ENCODE data around the gene FUCA1.
A peak's percentile ranks its signal among the peaks of the same experiment; 100 is the strongest.
"Not testable (repeated sequence)": the region's sequence is repeated elsewhere in the genome, so short reads cannot be mapped to it uniquely, and the experiment has no call there.

FUCA1 gene

GRCh38 chr1:23834156-23834555, 33.9 kb downstream of the FUCA1 start:
- DNase-seq = not testable (repeated sequence)

DNA sequence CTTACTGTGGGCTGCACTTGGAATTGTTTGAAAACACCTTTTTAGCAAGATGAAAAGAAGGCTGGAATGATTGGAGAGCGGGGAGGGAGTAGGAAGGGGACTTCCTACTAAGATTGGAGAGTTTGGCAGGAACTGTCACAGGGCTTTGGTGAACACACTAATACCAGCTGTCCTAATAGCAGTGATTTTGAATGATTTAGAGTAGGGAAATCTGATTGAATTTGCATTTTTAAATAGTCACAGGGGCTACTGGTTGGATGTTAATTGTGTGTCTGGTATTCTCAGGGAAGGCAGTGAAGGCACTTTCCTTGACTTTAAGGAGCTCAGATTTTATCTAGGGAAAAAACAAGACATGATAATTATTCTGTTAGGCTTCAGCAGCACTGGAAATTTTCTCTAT, 40.4 kb downstream of the FUCA1 start:
- DNase-seq = no peak

- DNase-seq = not testable (repeated sequence)
These were observed 41.5 kb downstream of the FUCA1 start for GRCh38 chr1:23826590-23826989.

DNA sequence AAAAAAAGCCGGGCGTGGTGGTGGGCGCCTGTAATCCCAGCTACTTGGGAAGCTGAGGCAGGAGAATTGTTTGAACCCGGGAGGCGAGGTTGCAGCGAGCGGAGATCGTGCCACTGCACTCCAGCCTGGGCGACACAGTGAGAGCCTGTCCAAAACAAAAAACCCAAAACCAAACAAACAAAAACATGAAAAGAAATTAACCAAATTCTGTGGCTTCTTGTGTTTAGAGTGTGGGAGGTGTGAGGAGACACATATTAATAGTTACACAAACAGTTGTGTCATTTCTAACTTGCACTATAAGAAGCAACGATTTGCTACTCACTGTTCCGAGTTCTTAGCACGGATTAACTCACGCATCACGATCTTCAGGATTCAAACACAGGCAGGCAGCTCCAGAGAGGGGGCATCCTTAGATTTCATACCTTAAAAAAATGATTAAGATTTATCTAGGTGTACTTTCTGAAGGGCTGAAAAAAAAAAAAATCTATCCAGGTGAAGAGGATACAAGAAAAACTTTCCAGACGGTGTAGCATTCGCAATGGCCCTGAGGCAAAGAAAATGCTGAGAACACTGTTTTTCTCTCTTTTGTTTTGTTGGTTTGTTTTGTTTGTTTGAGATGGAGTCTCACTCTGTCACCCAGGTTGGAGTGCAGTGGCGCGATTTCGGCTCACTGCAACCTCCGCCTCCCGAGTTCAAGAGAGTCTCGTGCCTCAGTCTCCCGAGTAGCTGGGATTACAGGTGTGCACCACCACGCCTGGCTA, 42.1 kb downstream of the FUCA1 start:
- no peak for DNase-seq

DNA sequence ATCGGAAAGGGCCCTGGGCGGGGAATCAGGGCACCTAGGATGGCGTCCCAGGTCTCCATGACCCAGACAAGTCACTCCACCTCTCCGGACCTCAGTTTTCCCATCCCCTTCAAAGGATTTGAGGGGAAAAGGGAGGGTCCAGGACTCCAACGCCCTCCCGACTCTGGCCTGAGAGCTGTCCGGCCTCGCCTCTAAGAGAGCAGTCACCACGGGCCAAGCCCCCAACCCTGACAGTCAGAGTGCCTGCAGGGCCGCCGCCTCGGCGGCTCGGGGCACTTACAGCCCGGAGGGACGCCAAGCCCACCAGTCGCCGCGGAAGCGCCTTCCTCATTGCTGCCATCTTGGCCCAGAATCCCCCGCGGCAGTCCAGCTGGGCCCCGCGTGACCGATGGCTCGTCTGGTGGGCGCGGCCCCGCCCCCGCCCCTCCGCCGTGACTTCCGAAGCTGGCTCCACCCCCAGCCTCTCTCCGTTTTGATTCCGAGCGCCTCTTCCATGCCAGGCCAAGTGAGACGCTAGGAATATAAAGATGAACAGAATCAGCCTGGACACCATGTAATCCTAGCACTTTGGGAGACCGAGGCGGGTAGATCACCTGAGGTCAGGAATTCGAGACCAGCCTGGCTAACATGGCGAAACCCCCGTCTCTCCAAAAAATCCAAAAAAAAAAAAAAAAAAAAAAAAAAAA, 42.9 kb downstream of the FUCA1 start, which contains the start of gene HMGCL:
Gene HMGCL, minus strand, starts transcription at position 354 of the 686 bp plus-strand sequence. Its CDS starts 14 bp downstream, at position 340.
- peak; percentile 90 for DNase-seq

DNA sequence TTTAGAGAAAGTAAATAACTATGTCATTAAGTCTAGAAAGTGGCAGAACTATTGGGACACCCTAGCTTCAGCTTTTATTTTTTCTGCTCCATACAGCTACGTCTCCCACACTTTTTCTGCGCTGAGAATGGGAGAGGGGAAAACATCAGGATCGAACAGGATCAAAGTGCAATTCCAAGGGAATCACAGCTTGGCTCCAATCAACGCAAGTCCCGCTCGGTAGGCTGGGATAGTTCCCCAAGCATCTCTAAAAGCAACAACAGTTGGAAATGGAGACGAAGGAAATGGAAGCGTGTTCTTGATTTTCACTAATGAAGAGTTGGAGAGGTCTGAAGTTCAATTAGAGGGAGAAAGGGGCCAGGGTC, 43.4 kb downstream of the FUCA1 start:
- DNase-seq = no peak

- no peak for DNase-seq
These were observed 44.3 kb downstream of the FUCA1 start for GRCh38 chr1:23823767-23824166.

- no peak for DNase-seq
These were observed 50.5 kb downstream of the FUCA1 start for GRCh38 chr1:23817633-23818032.

GRCh38 chr1:23816906-23817305, 51.2 kb downstream of the FUCA1 start:
- DNase-seq = no peak

- DNase-seq = no peak
These were observed 51.7 kb downstream of the FUCA1 start for GRCh38 chr1:23816361-23816760.

DNA sequence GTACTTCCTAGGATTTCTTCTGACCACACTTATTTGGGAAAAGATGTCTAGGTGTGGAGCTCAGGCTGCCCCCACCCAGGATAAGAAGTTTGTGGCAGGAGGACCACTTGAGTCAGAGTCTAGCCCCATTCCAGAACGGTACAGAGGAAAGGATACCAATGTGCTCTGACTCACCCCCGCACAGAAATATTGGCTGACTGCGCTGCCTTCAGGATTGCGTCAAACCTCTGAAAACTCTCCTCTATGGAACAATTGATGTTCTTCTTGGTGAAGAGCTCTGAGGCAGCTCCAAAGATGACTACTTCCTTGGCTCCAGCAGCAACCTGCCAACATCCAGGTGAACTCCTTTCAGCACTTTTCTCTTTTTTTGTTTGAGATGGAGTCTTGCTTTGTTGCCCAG, 54.1 kb downstream of the FUCA1 start:
- no peak for DNase-seq

DNA sequence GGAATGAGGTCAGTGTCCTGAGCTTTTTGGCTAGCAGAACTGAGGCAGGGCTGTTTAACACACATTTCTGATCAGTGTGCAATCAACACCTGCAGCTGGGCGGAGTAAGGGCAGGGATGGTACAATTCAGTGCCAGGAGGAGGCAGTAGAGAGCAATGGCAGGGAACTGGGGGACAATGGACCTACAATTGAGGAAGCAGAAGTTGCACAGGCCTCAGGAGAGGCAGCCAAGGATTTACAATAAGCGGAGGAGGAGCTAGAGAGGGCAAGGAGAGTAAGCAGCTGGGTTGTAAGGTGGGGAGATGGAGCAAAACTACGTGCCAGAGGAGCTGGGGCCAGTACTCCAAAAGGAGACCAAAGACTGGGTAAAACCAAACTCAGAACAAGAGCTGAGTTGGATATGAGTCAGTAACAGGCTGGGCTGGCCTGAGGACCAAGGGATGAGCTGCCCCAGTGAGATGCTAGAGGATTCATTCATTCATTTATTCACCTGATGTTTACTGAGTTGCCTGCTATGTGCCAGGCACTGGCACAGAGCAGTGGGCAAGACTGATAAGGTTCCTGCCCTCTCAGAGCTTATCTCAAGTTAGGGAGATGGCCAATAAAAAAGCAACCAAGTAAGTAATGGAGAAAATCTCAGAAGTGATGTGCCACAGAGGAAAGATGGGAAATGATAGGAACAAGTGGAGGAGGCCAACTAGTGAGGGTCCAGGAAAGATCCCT, 57.1 kb downstream of the FUCA1 start:
- peak; percentile 64 for DNase-seq

- peak; percentile 86 for DNase-seq
These were observed 58.3 kb downstream of the FUCA1 start for GRCh38 chr1:23809751-23810171.

DNA sequence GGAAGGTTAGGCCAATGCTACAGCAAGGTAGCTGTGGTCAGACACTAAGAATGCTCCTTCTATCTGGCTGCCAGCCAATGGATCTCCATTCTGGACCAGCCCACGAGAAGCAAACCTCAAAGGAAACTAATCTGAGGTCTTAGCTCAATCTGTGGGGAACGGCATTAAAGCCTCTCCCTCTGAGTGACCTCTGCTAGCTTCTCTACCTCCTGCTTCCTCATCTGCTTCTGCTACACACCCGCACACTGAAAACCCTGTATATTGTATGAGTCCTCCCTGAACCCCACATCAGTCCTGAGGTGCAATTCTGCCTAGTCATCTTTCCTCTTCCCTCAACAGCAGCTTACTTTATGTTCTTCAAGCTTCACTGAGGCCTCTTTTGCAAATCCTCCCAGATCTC, 60.6 kb downstream of the FUCA1 start:
- DNase-seq = no peak

GRCh38 chr1:23806280-23806679, 61.8 kb downstream of the FUCA1 start:
- no peak for DNase-seq

- no peak for DNase-seq
These were observed 63.1 kb downstream of the FUCA1 start for GRCh38 chr1:23805025-23805424.

DNA sequence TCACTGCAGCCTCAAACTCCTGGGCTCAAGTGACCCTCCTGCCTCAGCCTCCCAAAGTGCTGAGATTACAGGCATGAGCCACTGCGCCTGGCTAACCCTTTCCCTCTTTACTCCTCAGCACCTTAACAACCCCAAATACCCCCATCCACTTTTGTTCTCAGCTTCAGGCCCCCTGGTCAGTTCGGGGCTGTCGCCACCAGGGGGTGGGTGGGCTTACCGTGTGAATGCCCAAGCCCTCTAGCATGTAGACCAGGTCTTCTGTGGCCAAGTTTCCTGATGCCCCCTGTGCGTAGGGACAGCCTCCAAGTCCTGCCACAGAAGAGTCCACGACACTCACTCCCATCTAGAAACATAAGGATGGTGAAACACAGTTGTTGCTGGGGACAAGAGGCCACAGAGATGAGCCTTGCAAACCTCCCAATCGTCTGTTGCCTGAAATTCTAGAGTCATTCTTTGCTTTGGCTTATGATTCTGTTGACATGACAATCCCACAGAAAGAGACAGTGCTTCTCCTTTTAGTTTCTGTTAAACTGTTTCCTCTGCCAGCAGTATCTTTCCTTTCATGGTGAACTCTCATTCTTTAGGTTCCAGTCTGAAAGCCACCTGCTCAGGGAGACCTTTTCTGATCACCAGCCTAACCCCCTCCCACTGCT, 63.8 kb downstream of the FUCA1 start:
- DNase-seq = no peak

DNA sequence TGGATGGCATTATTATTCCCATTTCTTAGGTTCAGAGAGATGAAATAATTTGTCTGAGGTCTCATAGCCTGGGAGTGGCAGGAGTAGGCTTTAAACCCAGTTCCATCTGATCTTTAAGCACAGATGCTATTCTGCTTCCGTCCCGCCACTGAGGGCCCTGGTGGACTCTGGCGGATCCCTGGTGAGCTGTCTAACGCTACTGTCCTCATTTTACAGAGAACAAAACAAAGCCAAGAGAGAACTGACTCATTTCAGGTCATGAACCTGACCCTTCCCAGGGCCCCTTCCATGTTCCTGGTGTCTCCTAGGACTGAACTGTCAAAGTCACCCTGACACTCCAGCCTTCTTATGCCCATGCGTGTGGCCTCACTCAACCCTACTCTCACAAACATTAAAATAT, 64.4 kb downstream of the FUCA1 start:
- DNase-seq = no peak

- DNase-seq = not testable (repeated sequence)
These were observed 65.2 kb downstream of the FUCA1 start for GRCh38 chr1:23802809-23803342.

DNA sequence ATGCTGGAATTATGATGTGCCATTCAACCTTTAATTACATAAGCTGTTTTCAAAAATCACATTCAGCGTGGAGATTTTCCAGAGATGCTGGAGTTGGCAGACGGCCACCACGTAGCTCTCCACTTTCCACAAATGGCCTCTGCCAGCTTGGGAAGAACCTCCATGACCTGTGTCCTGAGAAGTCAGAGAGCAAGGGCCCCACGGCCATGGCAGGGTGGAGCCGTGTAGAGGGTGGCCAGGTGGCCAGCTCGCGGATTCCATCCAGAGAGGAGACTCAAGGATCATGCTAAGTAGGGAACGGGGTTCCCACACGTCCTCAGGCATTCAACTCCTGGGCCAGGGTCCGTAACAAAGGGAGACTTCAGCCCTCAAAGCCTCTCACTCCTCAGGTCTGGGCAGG, 66.2 kb downstream of the FUCA1 start:
- no peak for DNase-seq

GRCh38 chr1:23801338-23801748, 66.7 kb downstream of the FUCA1 start:
- DNase-seq = no peak

DNA sequence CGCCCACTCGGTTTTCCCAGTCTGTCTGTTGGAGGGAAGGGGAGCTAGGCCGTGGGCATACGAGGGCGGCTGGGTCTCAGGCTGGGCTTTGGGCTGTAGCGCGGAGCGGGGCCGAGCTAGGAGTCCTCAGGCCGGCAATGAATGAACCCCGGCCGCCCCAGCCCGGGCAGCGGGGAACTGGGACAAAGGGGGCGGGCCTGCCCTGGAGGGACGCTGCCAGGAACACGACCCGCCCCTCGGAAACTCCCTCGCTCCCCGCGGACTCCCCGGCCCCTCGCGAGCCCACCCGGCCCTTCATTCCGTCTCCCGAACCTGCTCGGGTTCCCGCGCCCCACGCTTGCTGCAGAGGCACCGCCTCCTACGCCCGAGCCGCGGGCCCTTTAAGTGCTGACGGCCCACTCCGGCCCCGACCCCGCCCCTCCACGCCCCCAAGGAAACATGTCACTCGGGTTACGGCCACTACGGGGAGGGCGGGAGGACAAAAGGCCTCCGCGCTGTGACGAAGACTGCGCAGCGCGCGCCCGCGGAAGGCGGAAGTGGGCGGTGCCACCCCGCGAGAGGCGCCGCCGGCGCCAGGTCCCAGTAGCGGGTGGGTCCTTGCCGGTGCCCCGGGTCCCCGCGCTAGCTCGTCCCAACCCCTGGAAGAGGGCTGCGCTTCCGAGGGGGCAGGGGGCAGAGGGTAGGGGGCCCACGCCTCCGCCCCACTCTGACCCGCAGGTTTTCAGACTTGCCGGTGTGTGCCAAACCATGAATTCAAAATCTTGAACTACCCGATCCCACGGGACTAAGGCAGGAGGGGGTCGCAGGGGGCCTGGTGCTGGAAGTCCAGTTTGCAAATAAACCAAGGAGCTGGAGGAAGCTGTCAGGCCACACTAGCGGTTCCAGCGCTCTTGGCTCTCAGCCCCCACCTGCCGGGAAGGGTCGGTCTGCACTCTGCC, 67.4 kb downstream of the FUCA1 start, which contains the start of gene GALE:
Gene GALE, minus strand, starts transcription at position 355 of the 938 bp plus-strand sequence. CDS start 1,747 bp downstream, outside the sequence.
- peak; percentile 98 for DNase-seq
